Measurements from ENCODE around the gene RUNDC1. TPM values are rescaled to one million over a fixed set of nuclear protein-coding genes. Genes with fewer than 3 reads are reported as not detected.

Gene RUNDC1
- total and polyA plus RNA-seq, 7 donors = 8.7 to 17.8 (median 10.6) TPM

DNA sequence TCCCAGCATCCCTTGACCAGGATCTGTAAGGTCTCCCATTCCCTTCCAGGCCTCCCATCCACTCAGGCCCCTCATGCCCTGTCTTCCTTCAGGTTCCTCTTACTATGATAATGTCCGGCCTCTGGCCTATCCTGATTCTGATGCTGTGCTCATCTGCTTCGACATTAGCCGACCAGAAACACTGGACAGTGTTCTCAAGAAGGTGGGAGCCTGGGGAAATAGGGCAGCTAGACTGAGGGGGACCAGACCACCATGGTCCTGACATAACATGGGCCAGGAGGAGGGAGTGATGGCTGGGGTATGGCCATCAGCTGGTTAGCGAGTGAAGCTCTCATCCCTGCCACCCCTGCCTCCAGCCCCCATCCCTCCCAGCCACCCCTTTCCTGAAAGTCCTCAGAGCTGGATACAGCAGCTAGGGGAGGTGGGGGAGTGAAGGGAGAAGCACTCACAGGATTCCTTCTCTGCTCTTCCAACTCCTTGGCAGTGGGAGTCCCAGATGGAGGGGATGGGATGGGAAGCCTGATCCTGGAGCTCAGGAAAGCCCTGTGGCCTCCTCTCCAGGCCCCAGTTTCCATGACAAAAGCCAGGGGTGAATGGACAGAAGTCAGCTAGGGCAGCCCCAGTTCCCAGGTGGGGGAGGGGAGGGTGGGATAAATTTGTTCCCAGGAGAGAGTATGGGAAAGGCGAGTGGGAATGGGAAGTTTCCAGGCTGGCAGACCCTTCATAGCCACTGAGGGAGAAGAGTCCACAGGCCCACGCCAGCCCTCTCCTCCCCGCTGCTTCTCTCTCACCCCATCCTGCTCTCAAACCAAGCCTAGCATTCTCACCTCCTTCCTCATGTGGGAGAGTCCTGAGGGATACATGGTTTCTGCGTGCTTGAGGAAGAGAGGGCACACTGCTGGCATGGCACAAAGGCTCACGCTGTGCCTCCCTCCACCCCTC, 47.0 kb downstream of the RUNDC1 start:
- peaks cover 0 to 3% (median 2%) of the 10 kb centered on the region in 3 donors for H3K27me3 ChIP-seq (ENCODE audit: insufficient read depth in 3 of 3, low read length in 2 of 3)
- ATAC-seq (no peak), DNase-seq (no peak)
- WGBS, 3 donors = 73 to 81% (median 77%) methylated on average over 9 of the region's 9 CpGs
- H3K4me1 ChIP-seq = peaks cover 11% of the 10 kb centered on the region
- H3K36me3 ChIP-seq (ENCODE audit: insufficient read depth in 1 of 2, low read depth in 1 of 2) = no peaks in the 10 kb centered on the region
- no peak overlapping the region for H3K27ac ChIP-seq
- no peaks in the 10 kb centered on the region for H3K9me3 ChIP-seq
- H3K4me3 ChIP-seq = no peak overlapping the region
- TF ChIP-seq, protein P1, sequence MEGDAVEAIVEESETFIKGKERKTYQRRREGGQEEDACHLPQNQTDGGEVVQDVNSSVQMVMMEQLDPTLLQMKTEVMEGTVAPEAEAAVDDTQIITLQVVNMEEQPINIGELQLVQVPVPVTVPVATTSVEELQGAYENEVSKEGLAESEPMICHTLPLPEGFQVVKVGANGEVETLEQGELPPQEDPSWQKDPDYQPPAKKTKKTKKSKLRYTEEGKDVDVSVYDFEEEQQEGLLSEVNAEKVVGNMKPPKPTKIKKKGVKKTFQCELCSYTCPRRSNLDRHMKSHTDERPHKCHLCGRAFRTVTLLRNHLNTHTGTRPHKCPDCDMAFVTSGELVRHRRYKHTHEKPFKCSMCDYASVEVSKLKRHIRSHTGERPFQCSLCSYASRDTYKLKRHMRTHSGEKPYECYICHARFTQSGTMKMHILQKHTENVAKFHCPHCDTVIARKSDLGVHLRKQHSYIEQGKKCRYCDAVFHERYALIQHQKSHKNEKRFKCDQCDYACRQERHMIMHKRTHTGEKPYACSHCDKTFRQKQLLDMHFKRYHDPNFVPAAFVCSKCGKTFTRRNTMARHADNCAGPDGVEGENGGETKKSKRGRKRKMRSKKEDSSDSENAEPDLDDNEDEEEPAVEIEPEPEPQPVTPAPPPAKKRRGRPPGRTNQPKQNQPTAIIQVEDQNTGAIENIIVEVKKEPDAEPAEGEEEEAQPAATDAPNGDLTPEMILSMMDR (IDR thresholded peaks at IDR 0.05) = no peak
- intact Hi-C loops (cut with DNase I) = loop anchor here in 1 of 2 donors (10.0 kb wide), 1 partner anchor 147 kb away; the partner anchor contains the start of gene NBR1

DNA sequence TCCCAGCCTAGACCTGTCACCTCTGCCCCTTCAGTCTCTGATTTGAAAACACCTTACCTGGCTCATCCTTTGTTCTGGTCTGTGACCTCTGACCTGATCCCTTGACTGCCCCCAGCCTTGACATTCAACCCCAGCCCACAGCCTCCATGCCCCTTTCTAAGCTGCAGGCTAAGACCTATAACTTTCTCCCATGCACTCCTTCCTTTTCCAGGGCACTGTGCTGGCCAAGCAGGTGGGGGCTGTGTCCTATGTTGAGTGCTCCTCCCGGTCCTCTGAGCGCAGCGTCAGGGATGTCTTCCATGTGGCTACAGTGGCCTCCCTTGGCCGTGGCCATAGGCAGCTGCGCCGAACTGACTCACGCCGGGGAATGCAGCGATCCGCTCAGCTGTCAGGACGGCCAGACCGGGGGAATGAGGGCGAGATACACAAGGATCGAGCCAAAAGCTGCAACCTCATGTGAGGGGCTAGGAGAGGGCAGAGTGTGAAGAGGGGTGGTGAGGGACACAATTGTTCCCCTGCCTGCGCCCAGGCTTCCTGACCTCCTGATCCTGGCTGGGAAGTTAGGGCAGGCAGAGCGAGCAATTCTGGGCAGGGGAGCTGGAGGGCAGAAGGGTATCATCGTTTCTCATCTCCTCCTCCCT, 48.0 kb downstream of the RUNDC1 start:
- TF ChIP-seq, protein P1 (IDR thresholded peaks at IDR 0.05) = no peak
- ATAC-seq = peak; percentile 56 to 91 (median 76)

DNA sequence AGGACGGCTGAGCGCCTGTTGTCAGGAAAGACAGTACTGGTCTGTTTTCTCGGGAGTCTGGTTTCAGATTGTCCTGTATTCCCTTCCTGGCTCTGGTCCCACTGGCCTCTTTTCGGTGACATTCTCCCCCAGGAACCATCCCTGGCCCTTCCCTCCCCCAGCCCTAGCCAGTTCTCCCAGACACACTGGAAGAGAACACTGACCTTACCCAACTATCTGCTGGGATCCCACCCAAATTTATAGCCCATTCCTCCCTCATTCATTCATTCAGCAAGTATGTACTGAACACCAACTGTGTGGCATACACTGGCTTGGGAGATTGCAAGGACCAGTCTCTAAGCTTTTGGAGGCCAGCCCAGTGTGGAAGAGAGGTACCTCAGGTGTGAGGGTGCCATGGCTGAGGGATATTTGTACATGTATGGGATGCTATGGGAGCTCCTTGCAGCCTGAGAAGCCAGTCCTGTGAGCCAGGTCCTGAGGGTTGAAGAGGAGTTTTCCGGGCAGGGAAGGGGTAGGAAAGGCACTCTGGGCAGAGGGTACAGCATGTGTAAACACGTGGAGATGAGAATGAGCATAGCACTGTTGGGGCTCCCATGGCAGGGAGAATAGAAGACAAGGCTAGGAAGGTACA, 49.9 kb downstream of the RUNDC1 start:
- peak overlapping the region; percentile 53 for H3K27ac ChIP-seq
- peaks cover 0 to 2% (median 0%) of the 10 kb centered on the region in 3 donors for H3K27me3 ChIP-seq (ENCODE audit: insufficient read depth in 3 of 3, low read length in 2 of 3)
- intact Hi-C loops (cut with DNase I) = no loop called here
- H3K4me1 ChIP-seq = peaks cover 7% of the 10 kb centered on the region
- H3K9me3 ChIP-seq = no peaks in the 10 kb centered on the region
- no peak overlapping the region for H3K4me3 ChIP-seq
- 34 to 61% (median 42%) methylated on average over 6 of the region's 6 CpGs for WGBS, 3 donors
- no peak for ATAC-seq
- DNase-seq = no peak
- no peaks in the 10 kb centered on the region for H3K36me3 ChIP-seq (ENCODE audit: insufficient read depth in 1 of 2, low read depth in 1 of 2)
- TF ChIP-seq, protein P1 (IDR thresholded peaks at IDR 0.05) = no peak

More for the DNA sequence above, 48.0 kb downstream of the RUNDC1 start:
- Histone ChIP-seq H3K4me1 (peaks cover 7% of the 10 kb centered on the region), H3K4me3 (no peak overlapping the region), H3K27me3 (ENCODE audit: insufficient read depth in 3 of 3, low read length in 2 of 3) (peaks cover 0 to 3% (median 2%) of the 10 kb centered on the region in 3 donors), H3K27ac (peak overlapping the region; percentile 53), H3K9me3 (no peaks in the 10 kb centered on the region), H3K36me3 (ENCODE audit: insufficient read depth in 1 of 2, low read depth in 1 of 2) (no peaks in the 10 kb centered on the region)
- 24 to 63% (median 48%) methylated on average over 17 of the region's 17 CpGs for WGBS, 3 donors
- intact Hi-C loops (cut with DNase I) = loop anchor here in 1 of 2 donors (10.0 kb wide), 1 partner anchor 146 kb away; the partner anchor contains the start of gene NBR1
- DNase-seq = no peak

DNA sequence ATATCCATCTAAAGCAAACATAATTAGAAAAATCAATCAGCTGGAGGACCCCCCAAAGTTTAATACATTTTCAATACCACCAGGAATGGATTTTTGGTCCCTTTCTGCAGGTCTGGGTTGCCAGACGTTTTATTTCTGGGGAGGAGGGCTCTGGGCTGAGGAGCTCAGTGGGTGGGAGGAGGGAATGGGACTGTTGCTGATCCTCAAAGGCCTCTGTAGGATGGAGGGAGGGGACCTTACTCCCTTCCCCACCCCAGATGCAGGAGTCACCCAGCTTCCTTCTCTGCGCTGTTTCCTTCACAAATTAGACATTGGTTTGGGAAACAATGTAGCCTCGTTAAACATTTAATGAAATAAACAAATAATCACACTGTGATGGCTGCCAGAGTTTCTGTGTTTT, 51.3 kb downstream of the RUNDC1 start:
- H3K36me3 ChIP-seq (ENCODE audit: insufficient read depth in 1 of 2, low read depth in 1 of 2) = no peaks in the 10 kb centered on the region
- peaks cover 0 to 2% (median 0%) of the 10 kb centered on the region in 3 donors for H3K27me3 ChIP-seq (ENCODE audit: insufficient read depth in 3 of 3, low read length in 2 of 3)
- DNase-seq (no peak), ATAC-seq (no peak)
- H3K27ac ChIP-seq = no peak overlapping the region
- peaks cover 7% of the 10 kb centered on the region for H3K4me1 ChIP-seq
- H3K4me3 ChIP-seq = no peak overlapping the region
- no peaks in the 10 kb centered on the region for H3K9me3 ChIP-seq
- TF ChIP-seq, protein P1 (IDR thresholded peaks at IDR 0.05) = no peak
- intact Hi-C loops (cut with DNase I) = no loop called here
- 81 to 94% (median 91%) methylated on average over 3 of the region's 3 CpGs for WGBS, 3 donors

All from psoas muscle (tissue), 8 donors.